Nephron progenitor cell (in vitro differentiated cells): Measurements from ENCODE around the gene STS.

Experiments
- DNase-seq: peaks from one replicate; pipeline ENCODE4 v3.0.0; 2021
- H3K27ac Mint-ChIP-seq: 2 replicates; pipeline ENCODE4 v1.8.0; 2021; ENCODE audit warnings: mild to moderate bottlenecking, moderate library complexity, mixed read lengths
- H3K27me3 Mint-ChIP-seq: 2 replicates; pipeline ENCODE4 v1.8.0; 2021; ENCODE audit warnings: mild to moderate bottlenecking, low read depth, mixed read lengths; ENCODE audit not compliant: poor library complexity
- H3K36me3 Mint-ChIP-seq: 2 replicates; pipeline ENCODE4 v1.8.0; 2021; ENCODE audit warnings: low read depth, mixed read lengths
- H3K4me1 Mint-ChIP-seq: 2 replicates; pipeline ENCODE4 v1.8.0; 2021; ENCODE audit warnings: mixed read lengths
- H3K4me3 Mint-ChIP-seq: 2 replicates; pipeline ENCODE4 v1.8.0; 2021; ENCODE audit warnings: mild to moderate bottlenecking, moderate library complexity, mixed read lengths
- H3K9me3 Mint-ChIP-seq: 2 replicates; pipeline ENCODE4 v1.8.0; 2021; ENCODE audit warnings: mild to moderate bottlenecking, moderate library complexity, mixed read lengths
- TF ChIP-seq, protein P1 (sequence below): fragments of 200-600 bp; sonication (generic); IDR thresholded peaks from 2 replicates; pipeline ENCODE4 v1.5.0; 2021; ENCODE audit warnings: antibody characterized with exemption

The STS gene

DNA sequence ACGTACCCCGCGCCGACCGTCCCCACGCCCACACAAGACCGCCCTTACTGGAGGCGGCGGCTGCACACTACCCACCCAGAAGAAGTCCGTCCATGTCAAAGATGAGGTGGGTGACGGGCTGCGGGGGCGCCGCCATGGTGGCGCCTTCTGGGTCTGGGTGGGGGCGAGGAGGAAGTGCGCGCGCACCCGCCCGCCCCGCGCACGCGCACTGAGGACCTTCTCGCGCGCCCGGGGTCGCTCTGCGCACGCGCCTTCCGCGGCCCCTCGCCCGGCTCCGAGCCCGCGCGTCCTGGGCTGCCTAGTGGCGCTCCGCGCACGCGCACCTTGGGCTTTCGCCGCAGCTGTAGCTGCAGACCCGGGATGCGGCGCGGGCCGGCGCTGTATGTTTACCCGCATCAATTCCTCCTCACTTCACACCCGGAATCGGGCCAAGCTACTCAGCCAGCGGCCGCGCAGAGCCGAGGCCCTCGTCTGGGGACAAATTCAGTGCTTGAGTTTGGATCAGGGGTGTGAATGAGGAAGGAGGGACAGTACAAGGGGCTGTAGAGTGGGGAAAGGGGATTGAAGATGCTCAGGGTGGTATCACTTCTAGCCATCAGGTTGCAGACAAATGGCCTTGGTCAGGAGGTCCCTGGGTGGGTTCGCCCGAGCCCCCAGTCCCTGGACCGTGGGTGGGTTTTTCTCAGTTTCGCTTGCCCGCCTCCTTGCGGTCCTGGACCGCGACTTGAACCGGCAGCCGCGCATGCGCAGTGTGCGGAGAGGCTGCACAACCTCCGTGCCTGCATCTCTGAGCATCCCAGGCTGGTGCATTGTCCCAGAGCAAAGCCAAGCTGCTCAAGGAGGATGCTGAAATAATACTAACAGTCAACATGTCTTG, 704 bp downstream of the STS start, which contains the start of gene PUDP:
Gene PUDP, minus strand, starts transcription at position 176 of the 877 bp plus-strand sequence. Its CDS starts 40 bp downstream, at position 136.
- peak within 1 kb of the TSS; percentile 90 for H3K4me3 Mint-ChIP-seq
- H3K9me3 Mint-ChIP-seq: no peaks in the 10 kb centered on the region
- TF ChIP-seq, protein P1, sequence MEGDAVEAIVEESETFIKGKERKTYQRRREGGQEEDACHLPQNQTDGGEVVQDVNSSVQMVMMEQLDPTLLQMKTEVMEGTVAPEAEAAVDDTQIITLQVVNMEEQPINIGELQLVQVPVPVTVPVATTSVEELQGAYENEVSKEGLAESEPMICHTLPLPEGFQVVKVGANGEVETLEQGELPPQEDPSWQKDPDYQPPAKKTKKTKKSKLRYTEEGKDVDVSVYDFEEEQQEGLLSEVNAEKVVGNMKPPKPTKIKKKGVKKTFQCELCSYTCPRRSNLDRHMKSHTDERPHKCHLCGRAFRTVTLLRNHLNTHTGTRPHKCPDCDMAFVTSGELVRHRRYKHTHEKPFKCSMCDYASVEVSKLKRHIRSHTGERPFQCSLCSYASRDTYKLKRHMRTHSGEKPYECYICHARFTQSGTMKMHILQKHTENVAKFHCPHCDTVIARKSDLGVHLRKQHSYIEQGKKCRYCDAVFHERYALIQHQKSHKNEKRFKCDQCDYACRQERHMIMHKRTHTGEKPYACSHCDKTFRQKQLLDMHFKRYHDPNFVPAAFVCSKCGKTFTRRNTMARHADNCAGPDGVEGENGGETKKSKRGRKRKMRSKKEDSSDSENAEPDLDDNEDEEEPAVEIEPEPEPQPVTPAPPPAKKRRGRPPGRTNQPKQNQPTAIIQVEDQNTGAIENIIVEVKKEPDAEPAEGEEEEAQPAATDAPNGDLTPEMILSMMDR: no peak
- peaks cover 35% of the 10 kb centered on the region for H3K4me1 Mint-ChIP-seq
- H3K27ac Mint-ChIP-seq: peak within 1 kb of the TSS; percentile 90
- DNase-seq: peak; percentile 93
- H3K27me3 Mint-ChIP-seq: peaks cover 8% of the 10 kb centered on the region
- no peaks in the 10 kb centered on the region for H3K36me3 Mint-ChIP-seq

DNA sequence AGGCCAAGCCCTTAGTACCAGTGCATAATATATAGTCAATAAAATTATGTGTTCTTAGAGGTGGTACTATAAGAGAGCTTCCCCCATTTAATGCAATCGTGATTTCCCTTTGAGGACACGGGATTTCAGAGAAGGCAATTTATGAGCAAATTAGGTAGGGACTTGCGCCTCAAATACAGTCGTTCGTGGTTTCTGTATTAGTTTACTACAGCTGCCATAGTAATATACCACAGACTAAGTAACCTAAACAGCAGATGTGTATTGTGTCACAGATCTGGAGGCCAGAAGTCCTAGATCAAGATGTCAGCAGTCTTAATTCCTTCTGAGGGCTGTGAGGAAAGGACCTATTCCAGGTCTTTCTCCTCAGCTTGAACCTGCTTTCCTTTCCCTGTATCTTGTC, 1.9 kb downstream of the STS start:
- Mint-ChIP-seq H3K9me3 (no peaks in the 10 kb centered on the region), H3K27me3 (peaks cover 20% of the 10 kb centered on the region), H3K4me1 (peaks cover 26% of the 10 kb centered on the region), H3K27ac (no peak overlapping the region), H3K36me3 (no peaks in the 10 kb centered on the region), H3K4me3 (peak overlapping the region; percentile 33)
- TF ChIP-seq, protein P1: no peak
- DNase-seq: no peak

DNA sequence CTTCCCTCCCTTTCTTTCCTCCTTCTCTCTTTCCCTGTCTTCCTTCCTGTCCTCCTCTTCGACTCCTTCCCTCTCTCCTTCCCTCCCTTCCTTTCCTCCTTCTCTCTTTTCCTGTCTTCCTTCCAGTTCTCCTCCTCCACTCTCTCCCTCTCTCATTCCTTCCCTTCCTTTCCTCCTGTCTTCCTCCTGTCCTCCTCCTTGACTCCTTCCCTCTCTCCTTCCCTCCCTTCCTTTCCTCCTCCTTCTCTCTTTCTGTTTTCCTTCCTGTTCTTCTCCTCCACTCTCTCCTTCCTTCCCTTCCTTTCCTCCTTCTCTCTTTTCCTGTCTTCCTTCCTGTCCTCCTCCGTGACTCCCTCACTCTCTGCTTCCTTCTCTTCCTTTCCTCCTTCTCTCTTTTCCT, 5.7 kb downstream of the STS start:
- peaks cover 27% of the 10 kb centered on the region for H3K27me3 Mint-ChIP-seq
- no peak for DNase-seq
- H3K9me3 Mint-ChIP-seq: no peaks in the 10 kb centered on the region
- TF ChIP-seq, protein P1: no peak
- no peak overlapping the region for H3K27ac Mint-ChIP-seq
- H3K4me1 Mint-ChIP-seq: peaks cover 1% of the 10 kb centered on the region
- no peak overlapping the region for H3K4me3 Mint-ChIP-seq
- no peaks in the 10 kb centered on the region for H3K36me3 Mint-ChIP-seq

DNA sequence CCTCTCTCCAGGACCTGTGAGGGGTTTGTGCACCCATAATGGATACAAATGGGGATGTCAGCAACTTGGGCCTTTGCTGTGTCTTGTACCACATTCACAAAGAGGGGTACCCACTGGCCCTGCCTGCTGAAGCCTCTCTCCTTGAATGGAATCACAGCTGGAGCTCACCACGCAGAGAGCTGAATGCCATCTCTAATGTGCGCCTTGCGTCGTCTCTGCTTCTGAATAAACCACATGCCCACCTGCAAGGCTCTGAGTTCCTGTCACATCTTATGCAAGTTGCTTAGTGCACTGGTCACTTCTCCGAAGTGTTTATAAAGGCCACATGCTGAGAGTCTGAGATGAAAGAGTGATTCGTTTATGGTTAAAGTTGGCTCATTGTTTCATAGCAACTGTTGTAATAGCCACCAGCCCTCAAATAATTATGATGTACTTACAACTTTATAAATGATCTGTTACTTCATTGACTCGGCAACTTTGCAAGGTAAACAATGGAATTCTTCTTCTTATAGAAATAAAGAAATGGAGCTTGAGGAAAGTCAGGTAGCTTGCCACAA, 6.6 kb downstream of the STS start:
- Mint-ChIP-seq H3K27ac (no peak overlapping the region), H3K9me3 (no peaks in the 10 kb centered on the region), H3K36me3 (no peaks in the 10 kb centered on the region), H3K4me3 (no peak overlapping the region), H3K4me1 (peaks cover 5% of the 10 kb centered on the region), H3K27me3 (peaks cover 27% of the 10 kb centered on the region)
- TF ChIP-seq, protein P1: no peak
- no peak for DNase-seq

DNA sequence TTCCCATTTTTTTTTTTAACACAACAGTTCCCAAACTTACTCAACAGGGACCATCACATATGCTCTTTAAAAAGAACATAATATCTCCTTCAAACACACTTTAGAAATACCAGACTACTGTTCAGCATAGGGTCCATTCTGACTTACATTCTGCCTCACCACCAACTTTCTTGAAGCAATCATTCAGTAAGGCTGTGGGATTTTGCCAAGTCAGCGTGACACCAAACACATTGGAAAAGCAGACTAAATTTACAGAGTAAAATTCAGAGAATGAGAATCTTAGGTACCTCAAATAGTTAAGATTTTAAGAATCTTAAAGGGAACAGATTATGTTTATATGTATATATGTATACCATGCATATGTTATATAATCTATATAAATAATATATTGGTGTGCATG, 7.7 kb downstream of the STS start:
- Mint-ChIP-seq H3K9me3 (no peaks in the 10 kb centered on the region), H3K36me3 (no peaks in the 10 kb centered on the region), H3K4me1 (peaks cover 5% of the 10 kb centered on the region), H3K27me3 (peaks cover 27% of the 10 kb centered on the region), H3K27ac (no peak overlapping the region), H3K4me3 (no peak overlapping the region)
- TF ChIP-seq, protein P1: no peak
- DNase-seq: no peak
